Neural cell (in vitro differentiated cells): ENCODE results near the gene UCK2. TPM values are rescaled to one million over a fixed set of nuclear protein-coding genes. Genes with fewer than 3 reads are reported as not detected.

ENCODE experiments used
- H2AFZ ChIP-seq: fragments of 200-600, 300-800 bp; sonication (generic), shearing (Covaris generic); 2 replicates; pipeline ENCODE4 v1.6.0; 2014; ENCODE audit warnings: low read depth, mild to moderate bottlenecking, antibody characterized with exemption, low read length, moderate library complexity
- H3F3A ChIP-seq: fragments of 200-600 bp; shearing (Covaris generic); 2 replicates; pipeline ENCODE4 v1.6.1; 2016; ENCODE audit warnings: mild to moderate bottlenecking, moderate library complexity, mixed read lengths, antibody characterized with exemption, low read length; ENCODE audit not compliant: insufficient read depth, poor library complexity, severe bottlenecking
- H3K27ac ChIP-seq: fragments of 200-600, 300-800 bp; sonication (generic), shearing (Covaris generic); 2 replicates; pipeline ENCODE4 v1.5.1; 2014; ENCODE audit warnings: mild to moderate bottlenecking, low read length, moderate library complexity
- H3K27me3 ChIP-seq: fragments of 300-800, 200-600 bp; sonication (generic), shearing (Covaris generic); 2 replicates; pipeline ENCODE4 v1.6.0; 2014; ENCODE audit warnings: mild to moderate bottlenecking, low read depth, low read length, moderate library complexity; ENCODE audit not compliant: insufficient read depth
- H3K36me3 ChIP-seq: fragments of 300-800, 200-600 bp; sonication (generic), shearing (Covaris generic); 2 replicates; pipeline ENCODE4 v1.5.1; 2014; ENCODE audit warnings: mild to moderate bottlenecking, antibody characterized with exemption, low read length, moderate library complexity; ENCODE audit not compliant: insufficient read depth
- H3K4me2 ChIP-seq: fragments of 300-800, 200-600 bp; sonication (generic), shearing (Covaris generic); 2 replicates; pipeline ENCODE4 v1.6.0; 2014; ENCODE audit warnings: mild to moderate bottlenecking, low read length
- H3K4me3 ChIP-seq: fragments of 300-800, 200-600 bp; sonication (generic), shearing (Covaris generic); 2 replicates; pipeline ENCODE4 v1.5.1; 2014; ENCODE audit warnings: mild to moderate bottlenecking, low read length, moderate library complexity
- H3K79me2 ChIP-seq: fragments of 200-600 bp; shearing (Covaris generic); replicated peaks from 2 replicates; pipeline ENCODE4 v1.6.0; 2014; ENCODE audit warnings: mild to moderate bottlenecking, low read length, moderate library complexity; ENCODE audit not compliant: insufficient read depth
- H3K9ac ChIP-seq: fragments of 300-800, 200-600 bp; sonication (generic), shearing (Covaris generic); 2 replicates; pipeline ENCODE4 v1.6.1; 2016; ENCODE audit warnings: mild to moderate bottlenecking, low read length, mixed read lengths
- H3K9me2 ChIP-seq: fragments of 200-600 bp; shearing (Covaris generic); 2 replicates; pipeline ENCODE4 v1.6.1; 2016; ENCODE audit warnings: mild to moderate bottlenecking, low read length, mixed read lengths; ENCODE audit not compliant: insufficient read depth
- H3K9me3 ChIP-seq: fragments of 200-600, 300-800 bp; sonication (generic), shearing (Covaris generic); 2 replicates; pipeline ENCODE4 v1.6.1; 2016; ENCODE audit warnings: mild to moderate bottlenecking, mixed run types, low read length, moderate library complexity, mixed read lengths
- H4K20me1 ChIP-seq: fragments of 200-600 bp; shearing (Covaris generic); 2 replicates; pipeline ENCODE4 v1.6.1; 2016; ENCODE audit warnings: mild to moderate bottlenecking, mixed run types; ENCODE audit not compliant: insufficient read depth
- EP300 ChIP-seq: fragments of 450-650 bp; conservative IDR thresholded peaks from 2 replicates; pipeline ENCODE4 v1.6.1; 2014; ENCODE audit warnings: antibody characterized with exemption, mild to moderate bottlenecking, moderate library complexity; ENCODE audit not compliant: poor library complexity, severe bottlenecking
- EZH2 ChIP-seq: fragments of 200-600, 300-800 bp; shearing (Covaris generic), sonication (generic); IDR thresholded peaks from 2 replicates; pipeline ENCODE4 v1.6.1; 2014; ENCODE audit warnings: antibody characterized with exemption, low read length, borderline replicate concordance, mild to moderate bottlenecking; ENCODE audit not compliant: insufficient read depth, poor library complexity, severe bottlenecking
- MXI1 ChIP-seq: fragments of 450-650 bp; conservative IDR thresholded peaks from 2 replicates; pipeline ENCODE4 v1.6.1; 2014; ENCODE audit warnings: antibody characterized with exemption, mild to moderate bottlenecking; ENCODE audit not compliant: poor library complexity, severe bottlenecking
- POLR2AphosphoS5 ChIP-seq: IDR thresholded peaks from 2 replicates; pipeline ENCODE4 v1.6.1; 2012
- RAD21 ChIP-seq: fragments of 450-650 bp; conservative IDR thresholded peaks from 2 replicates; pipeline ENCODE4 v1.6.1; 2014; ENCODE audit warnings: antibody characterized with exemption, mild to moderate bottlenecking, moderate library complexity
- SMC3 ChIP-seq: fragments of 450-650 bp; conservative IDR thresholded peaks from 2 replicates; pipeline ENCODE4 v1.6.1; 2014; ENCODE audit warnings: antibody characterized with exemption, mild to moderate bottlenecking, moderate library complexity; ENCODE audit not compliant: poor library complexity
- TAF1 ChIP-seq: IDR thresholded peaks from 2 replicates; pipeline ENCODE4 v1.6.1; 2012; ENCODE audit warnings: low read depth
- polyA plus RNA-seq: library from polyadenylated mRNA; depleted of rRNA; stranded (reverse); fragments of >200 nt; gene quantifications from 2 replicates; pipeline ENCODE4 v1.2.3, GENCODE V29; 2014
- TF ChIP-seq, protein P1 (sequence below): IDR thresholded peaks from 2 replicates; pipeline ENCODE4 v1.6.1; 2012; ENCODE audit warnings: borderline replicate concordance
- TF ChIP-seq, protein P2 (sequence below): fragments of 450-650 bp; IDR thresholded peaks from 2 replicates; pipeline ENCODE4 v1.5.1; 2014; ENCODE audit warnings: antibody characterized with exemption, mild to moderate bottlenecking, moderate library complexity; ENCODE audit not compliant: poor library complexity, severe bottlenecking

Gene UCK2
- polyA plus RNA-seq, 1 donor from 2014 or later: 36.0 TPM

DNA sequence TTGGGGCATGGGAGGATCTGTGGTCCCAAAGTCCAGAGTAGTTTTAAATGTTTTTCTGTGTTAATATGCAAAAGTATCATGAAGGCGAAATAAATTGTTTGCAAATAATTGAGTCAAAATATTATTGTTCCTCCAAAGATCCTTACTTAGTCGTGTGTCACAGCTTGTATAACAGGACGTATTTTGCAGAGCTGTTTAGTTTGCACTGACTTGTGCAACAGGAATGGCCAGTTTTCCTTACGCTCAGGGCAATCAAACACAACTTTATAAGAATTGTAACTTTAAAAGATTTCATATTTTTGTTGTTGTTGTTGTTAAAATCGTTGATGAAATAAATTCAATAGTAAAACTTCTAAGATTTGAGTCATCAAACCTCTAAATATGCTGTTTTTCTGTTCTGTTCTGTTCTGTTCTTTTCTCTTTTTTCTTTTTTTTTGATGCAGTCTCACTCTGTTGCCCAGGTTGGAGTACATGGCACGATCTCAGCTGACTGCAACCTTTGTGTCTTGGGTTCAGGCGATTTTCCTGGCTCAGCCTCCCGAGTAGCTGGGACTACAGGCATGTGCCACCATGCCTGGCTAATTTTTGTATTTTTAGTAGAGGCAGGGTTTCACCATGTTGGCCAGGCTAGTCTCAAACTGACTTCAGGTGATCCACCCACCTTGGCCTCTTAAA lies 60.6 kb downstream of the UCK2 start:
- TF ChIP-seq EP300 (no peak), MXI1 (no peak), TAF1 (no peak), RAD21 (no peak), EZH2 (no peak), POLR2AphosphoS5 (no peak), SMC3 (no peak)
- TF ChIP-seq, protein P1, sequence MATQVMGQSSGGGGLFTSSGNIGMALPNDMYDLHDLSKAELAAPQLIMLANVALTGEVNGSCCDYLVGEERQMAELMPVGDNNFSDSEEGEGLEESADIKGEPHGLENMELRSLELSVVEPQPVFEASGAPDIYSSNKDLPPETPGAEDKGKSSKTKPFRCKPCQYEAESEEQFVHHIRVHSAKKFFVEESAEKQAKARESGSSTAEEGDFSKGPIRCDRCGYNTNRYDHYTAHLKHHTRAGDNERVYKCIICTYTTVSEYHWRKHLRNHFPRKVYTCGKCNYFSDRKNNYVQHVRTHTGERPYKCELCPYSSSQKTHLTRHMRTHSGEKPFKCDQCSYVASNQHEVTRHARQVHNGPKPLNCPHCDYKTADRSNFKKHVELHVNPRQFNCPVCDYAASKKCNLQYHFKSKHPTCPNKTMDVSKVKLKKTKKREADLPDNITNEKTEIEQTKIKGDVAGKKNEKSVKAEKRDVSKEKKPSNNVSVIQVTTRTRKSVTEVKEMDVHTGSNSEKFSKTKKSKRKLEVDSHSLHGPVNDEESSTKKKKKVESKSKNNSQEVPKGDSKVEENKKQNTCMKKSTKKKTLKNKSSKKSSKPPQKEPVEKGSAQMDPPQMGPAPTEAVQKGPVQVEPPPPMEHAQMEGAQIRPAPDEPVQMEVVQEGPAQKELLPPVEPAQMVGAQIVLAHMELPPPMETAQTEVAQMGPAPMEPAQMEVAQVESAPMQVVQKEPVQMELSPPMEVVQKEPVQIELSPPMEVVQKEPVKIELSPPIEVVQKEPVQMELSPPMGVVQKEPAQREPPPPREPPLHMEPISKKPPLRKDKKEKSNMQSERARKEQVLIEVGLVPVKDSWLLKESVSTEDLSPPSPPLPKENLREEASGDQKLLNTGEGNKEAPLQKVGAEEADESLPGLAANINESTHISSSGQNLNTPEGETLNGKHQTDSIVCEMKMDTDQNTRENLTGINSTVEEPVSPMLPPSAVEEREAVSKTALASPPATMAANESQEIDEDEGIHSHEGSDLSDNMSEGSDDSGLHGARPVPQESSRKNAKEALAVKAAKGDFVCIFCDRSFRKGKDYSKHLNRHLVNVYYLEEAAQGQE: no peak
- TF ChIP-seq, protein P2, sequence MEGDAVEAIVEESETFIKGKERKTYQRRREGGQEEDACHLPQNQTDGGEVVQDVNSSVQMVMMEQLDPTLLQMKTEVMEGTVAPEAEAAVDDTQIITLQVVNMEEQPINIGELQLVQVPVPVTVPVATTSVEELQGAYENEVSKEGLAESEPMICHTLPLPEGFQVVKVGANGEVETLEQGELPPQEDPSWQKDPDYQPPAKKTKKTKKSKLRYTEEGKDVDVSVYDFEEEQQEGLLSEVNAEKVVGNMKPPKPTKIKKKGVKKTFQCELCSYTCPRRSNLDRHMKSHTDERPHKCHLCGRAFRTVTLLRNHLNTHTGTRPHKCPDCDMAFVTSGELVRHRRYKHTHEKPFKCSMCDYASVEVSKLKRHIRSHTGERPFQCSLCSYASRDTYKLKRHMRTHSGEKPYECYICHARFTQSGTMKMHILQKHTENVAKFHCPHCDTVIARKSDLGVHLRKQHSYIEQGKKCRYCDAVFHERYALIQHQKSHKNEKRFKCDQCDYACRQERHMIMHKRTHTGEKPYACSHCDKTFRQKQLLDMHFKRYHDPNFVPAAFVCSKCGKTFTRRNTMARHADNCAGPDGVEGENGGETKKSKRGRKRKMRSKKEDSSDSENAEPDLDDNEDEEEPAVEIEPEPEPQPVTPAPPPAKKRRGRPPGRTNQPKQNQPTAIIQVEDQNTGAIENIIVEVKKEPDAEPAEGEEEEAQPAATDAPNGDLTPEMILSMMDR: no peak
- Histone ChIP-seq H2AFZ (no peak overlapping the region), H3K79me2 (peaks cover 15% of the 10 kb centered on the region), H3K4me3 (no peak overlapping the region), H3K27ac (no peak overlapping the region), H3K9ac (no peak overlapping the region), H4K20me1 (no peaks in the 10 kb centered on the region), H3K36me3 (peaks cover 16% of the 10 kb centered on the region), H3K4me2 (no peak overlapping the region), H3K27me3 (no peaks in the 10 kb centered on the region), H3K9me2 (no peaks in the 10 kb centered on the region), H3K9me3 (no peaks in the 10 kb centered on the region), H3F3A (no peaks in the 10 kb centered on the region)

DNA sequence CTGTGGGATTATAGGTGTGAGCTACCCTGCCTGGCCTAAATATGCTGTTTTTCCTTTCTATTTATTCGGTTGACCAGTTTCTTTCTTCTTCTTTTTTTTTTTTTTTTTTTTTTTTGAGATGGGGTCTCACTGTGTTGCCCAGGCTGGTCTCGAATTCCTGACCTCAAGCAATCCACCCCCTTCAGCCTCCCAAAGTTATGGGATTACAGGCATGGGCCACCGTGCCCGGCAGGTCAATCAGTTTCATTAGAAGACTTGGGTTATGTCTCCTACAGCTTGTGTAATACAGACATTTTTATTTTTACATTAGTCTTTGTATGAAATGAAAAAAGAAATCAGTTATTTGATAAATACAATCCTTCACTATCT lies 61.1 kb downstream of the UCK2 start:
- H3K27ac ChIP-seq: no peak overlapping the region
- TF ChIP-seq TAF1: no peak
- TF ChIP-seq, protein P1: no peak
- no peak for TF ChIP-seq POLR2AphosphoS5
- no peak for TF ChIP-seq MXI1
- TF ChIP-seq EZH2: no peak
- TF ChIP-seq EP300: no peak
- TF ChIP-seq RAD21: no peak
- TF ChIP-seq SMC3: no peak
- TF ChIP-seq, protein P2: no peak
- H3K9ac ChIP-seq: no peak overlapping the region
- H3K4me2 ChIP-seq: no peak overlapping the region
- no peaks in the 10 kb centered on the region for H3K9me2 ChIP-seq
- H3K4me3 ChIP-seq: no peak overlapping the region
- peaks cover 15% of the 10 kb centered on the region for H3K79me2 ChIP-seq
- no peaks in the 10 kb centered on the region for H3K9me3 ChIP-seq
- no peak overlapping the region for H2AFZ ChIP-seq
- peaks cover 16% of the 10 kb centered on the region for H3K36me3 ChIP-seq
- H3K27me3 ChIP-seq: no peaks in the 10 kb centered on the region
- no peaks in the 10 kb centered on the region for H3F3A ChIP-seq
- H4K20me1 ChIP-seq: no peaks in the 10 kb centered on the region
